ENCODE measurements around the gene ZNF564.
"Not testable (repeated sequence)": the region's sequence is repeated elsewhere in the genome, so short reads cannot be mapped to it uniquely, and the experiment has no call there.

Gene ZNF564

GRCh38 chr19:12497032-12497431 is 54.2 kb downstream of the ZNF564 start:
- no peak overlapping the region for H3K4me3 ChIP-seq (ENCODE audit: low read length)
- TF ChIP-seq CTCF (conservative IDR thresholded peaks at IDR 0.05; ENCODE audit: low read length), result no peak
- no peak for DNase-seq (ENCODE audit: low read depth)

- no peak overlapping the region for H3K4me3 ChIP-seq (ENCODE audit: low read length)
- DNase-seq (ENCODE audit: low read depth), result no peak
- no peak for TF ChIP-seq CTCF (conservative IDR thresholded peaks at IDR 0.05; ENCODE audit: low read length)
Observed at GRCh38 chr19:12496480-12496879, 54.8 kb downstream of the ZNF564 start.

- TF ChIP-seq CTCF (conservative IDR thresholded peaks at IDR 0.05; ENCODE audit: low read length), result peak; percentile 25
- peak; percentile 69 for DNase-seq (ENCODE audit: low read depth)
- H3K4me3 ChIP-seq (ENCODE audit: low read length), result peak overlapping the region; percentile 59
Observed at GRCh38 chr19:12495002-12495802, 56.1 kb downstream of the ZNF564 start.

- no peak for TF ChIP-seq CTCF (conservative IDR thresholded peaks at IDR 0.05; ENCODE audit: low read length)
- DNase-seq (ENCODE audit: low read depth), result no peak
- no peak overlapping the region for H3K4me3 ChIP-seq (ENCODE audit: low read length)
Observed at GRCh38 chr19:12494260-12494860, 56.9 kb downstream of the ZNF564 start.

GRCh38 chr19:12486265-12486783 is 65.0 kb downstream of the ZNF564 start:
- not testable (repeated sequence) for DNase-seq (ENCODE audit: low read depth); H3K4me3 ChIP-seq (ENCODE audit: low read length)

GRCh38 chr19:12485571-12485970 is 65.7 kb downstream of the ZNF564 start:
- no peak for TF ChIP-seq CTCF (conservative IDR thresholded peaks at IDR 0.05; ENCODE audit: low read length)
- no peak overlapping the region for H3K4me3 ChIP-seq (ENCODE audit: low read length)

GRCh38 chr19:12485052-12485416 is 66.2 kb downstream of the ZNF564 start:
- DNase-seq (ENCODE audit: low read depth), result no peak
- no peak for TF ChIP-seq CTCF (conservative IDR thresholded peaks at IDR 0.05; ENCODE audit: low read length)
- peak overlapping the region; percentile 99 for H3K4me3 ChIP-seq (ENCODE audit: low read length)

More at GRCh38 chr19:12485571-12485970, 65.7 kb downstream of the ZNF564 start:
- no peak for DNase-seq (ENCODE audit: low read depth)
